RPMI7951 (cell line): ENCODE measurements around the gene SPATS2. TPM values are rescaled to one million over a fixed set of nuclear protein-coding genes. Genes with fewer than 3 reads are reported as not detected.
A peak's percentile ranks its signal among the peaks of the same experiment; 100 is the strongest.
"Not testable (repeated sequence)": the region's sequence is repeated elsewhere in the genome, so short reads cannot be mapped to it uniquely, and the experiment has no call there.

Source experiments
- DNase-seq: peaks from one replicate; pipeline ENCODE4 v3.0.0-alpha.2; 2012; ENCODE audit warnings: low read depth
- total RNA-seq: library from RNA; depleted of rRNA; stranded (reverse); fragments of >200 nt; shearing (Covaris generic); gene quantifications from 2 replicates; pipeline ENCODE4 v1.2.3, GENCODE V29; 2014; rRNA removed

The SPATS2 gene
- 14.8 and 17.7 TPM in 2 replicates for total RNA-seq

DNA sequence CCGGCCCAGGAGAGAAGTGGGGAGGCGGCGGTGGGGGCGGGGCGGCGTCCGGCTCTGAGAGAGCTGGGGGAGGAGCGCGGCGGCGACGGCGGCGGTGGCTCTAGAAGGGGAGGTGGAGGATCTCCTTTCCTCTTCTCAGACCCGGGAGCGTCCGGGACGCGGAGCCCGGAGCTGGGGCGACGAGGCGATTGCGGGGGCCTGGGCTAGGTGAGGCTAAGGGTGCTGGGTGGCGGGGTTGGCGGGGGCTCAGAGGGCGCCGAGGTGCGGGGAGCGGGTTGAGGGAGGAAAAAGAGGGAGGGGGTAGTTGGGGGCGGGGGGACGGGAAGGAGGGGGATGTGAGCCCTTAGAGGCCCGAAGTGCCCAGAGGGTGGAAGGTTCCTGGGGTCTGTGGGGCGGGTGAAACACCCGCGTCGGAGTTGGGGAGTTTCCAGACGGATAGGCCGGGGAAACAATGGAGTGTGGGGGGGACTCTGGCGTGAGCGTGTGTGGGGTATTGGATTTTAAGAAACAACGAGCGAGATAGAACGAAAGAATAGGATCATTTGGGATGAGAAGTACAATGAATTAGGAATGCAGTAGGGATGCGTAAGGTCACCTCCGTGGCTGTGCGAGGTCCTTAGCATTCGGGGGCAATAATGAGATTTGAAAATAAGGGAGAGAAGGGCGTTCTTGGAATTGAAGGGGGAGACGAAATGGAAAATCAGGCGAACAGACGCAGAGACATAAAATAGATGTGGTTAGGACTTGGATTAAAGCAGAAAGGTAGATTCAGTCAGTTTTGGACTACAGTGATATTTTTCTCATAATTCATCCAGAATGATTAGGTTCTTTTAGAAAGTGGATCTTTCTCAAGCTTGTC lies at the start of gene SPATS2:
Gene SPATS2, plus strand, starts transcription at position 82 of the 859 bp plus-strand sequence. CDS start 93,551 bp downstream, outside the sequence.
- DNase-seq = peak; percentile 21

DNA sequence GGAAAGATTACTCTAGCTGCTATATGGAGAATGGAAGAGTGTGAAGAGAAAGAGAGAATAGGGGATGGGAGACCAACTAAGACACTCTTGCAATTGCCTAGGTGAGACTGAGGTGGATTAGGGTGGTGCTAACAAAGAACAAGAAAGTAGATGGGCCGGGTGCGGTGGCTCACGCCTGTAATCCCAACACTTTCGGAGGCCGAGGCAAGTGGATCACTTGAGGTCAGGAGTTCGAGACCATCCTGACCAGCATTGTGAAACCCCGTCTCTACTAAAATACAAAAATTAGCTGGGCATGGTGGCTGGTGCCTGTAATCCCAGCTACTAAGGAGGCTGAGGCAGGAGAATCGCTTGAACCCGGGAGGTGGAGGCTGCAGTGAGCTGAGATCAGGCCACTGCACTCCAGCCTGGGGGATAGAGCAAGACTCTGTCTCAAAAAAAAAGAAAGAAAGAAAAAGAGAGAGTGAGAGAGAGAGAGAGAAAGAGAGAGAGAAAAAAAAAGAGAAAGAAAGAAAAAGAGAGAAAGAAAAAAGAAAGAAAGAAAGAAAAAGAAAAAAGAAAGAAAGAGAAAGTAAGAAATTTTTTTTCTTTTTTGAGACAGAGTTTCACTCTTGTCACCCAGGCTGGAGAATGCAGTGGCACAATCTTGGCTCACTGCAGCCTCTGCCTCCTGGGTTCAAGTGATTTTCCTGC lies 46.7 kb upstream of the SPATS2 start:
- not testable (repeated sequence) for DNase-seq

- DNase-seq = no peak
Measured at GRCh38 chr12:49322367-49322707, 44.9 kb upstream of the SPATS2 start.

DNA sequence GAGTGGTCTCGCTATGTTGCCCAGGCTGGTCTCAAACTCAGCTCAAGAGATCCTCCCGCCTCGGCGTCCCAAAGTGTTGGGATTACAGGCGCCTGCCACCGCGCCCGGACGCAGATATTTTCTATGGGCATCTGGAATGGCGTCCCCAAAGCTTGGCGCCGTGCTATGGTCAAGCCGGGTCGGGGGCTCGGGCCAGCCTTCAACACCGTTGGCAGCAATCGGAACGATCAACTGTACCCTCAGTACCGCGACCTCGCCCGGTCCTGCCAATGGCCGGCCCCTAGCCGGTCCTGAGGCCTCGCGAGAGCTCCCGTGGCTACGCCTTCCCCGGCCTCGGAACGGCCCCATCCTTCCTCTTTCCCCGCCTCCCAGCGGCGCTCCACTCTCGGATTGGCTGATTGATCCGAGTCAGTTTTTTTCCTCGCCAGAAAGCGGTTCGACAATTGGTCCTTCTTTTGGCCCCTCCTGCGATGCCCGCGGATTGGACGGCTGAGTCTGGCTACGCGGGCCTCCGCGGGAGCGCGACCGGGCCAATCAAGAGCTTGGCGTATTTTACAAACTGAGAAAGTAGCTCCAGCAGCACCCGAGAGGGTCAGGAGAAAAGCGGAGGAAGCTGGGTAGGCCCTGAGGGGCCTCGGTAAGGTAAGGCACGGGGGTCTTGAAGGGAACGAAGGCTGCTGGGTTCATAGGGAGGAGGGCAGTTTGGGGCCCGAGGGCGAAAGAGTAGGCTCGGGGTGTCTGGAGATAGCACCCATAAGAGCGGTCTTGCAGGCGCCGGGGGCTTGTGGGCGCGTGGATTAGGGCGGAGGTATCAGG lies 44.3 kb upstream of the SPATS2 start, which contains the start of gene TROAP:
Gene TROAP, plus strand, starts transcription at position 548 of the 816 bp plus-strand sequence. CDS start 354 bp downstream, outside the sequence.
- DNase-seq = peak; percentile 97

DNA sequence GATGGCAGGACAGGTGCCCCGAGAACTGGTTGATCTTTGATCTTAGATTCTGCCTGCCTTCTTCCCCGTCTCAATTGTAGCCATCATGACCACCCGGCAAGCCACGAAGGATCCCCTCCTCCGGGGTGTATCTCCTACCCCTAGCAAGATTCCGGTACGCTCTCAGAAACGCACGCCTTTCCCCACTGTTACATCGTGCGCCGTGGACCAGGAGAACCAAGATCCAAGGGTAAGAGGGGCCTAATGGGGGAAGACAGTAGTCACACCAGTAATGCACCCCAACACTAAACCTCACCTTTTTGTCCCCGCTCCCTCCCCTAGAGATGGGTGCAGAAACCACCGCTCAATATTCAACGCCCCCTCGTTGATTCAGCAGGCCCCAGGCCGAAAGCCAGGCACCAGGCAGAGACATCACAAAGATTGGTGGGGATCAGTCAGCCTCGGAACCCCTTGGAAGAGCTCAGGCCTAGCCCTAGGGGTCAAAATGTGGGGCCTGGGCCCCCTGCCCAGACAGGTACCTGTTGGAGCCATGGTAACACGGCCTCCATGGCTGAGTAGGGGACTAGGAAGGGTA lies 43.7 kb upstream of the SPATS2 start:
- DNase-seq = no peak

DNA sequence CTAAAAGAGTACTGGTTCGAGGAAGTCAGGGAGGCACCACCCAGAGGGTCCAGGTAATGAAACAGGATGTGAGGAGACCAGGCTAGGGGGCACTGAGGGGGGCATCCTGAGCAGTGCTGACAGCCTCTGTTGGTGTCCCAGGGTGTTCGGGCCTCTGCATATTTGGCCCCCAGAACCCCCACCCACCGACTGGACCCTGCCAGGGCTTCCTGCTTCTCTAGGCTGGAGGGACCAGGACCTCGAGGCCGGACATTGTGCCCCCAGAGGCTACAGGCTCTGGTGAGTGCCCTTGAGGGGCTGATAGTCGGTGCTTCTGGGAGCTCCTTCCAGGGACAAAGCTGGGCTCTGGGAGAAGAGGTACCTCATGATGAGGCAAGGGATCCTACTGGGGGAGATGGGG lies 41.7 kb upstream of the SPATS2 start:
- no peak for DNase-seq

DNA sequence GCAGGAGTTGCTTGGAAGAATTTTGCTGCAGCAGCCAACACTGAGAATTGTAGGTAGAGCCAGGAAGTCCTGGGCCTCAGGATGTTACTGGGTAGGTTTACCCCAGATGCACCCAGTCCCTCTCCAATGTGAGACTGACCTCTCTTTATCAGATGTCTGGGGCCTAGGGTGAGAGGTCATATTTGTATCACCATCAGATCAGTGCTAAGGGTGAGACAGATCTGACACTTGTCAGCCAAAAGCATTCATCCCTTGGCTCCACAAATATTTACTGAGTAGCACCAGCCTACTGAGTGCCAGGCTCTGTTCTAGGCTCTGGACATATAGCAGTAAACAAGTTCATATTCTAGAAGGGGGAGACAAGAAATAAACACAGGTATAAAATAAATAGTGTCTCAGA lies 39.9 kb upstream of the SPATS2 start:
- no peak for DNase-seq

- no peak for DNase-seq
Measured at GRCh38 chr12:49327887-49328286, 39.4 kb upstream of the SPATS2 start.

DNA sequence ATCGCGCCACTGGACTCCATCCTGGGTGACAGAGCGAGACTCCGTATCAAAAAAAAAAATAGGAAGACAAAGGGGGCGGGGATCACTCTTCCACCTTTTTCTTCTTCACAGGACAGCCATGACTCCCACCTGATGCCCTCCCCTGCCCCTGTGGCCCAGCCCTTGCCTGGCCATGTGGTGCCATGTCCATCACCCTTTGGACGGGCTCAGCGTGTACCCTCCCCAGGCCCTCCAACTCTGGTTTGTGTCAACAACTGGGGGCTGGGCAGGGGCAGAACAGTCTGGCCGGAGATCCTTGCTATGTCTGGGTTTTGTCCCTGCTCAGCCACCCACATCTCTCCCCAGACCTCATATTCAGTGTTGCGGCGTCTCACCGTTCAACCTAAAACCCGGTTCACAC lies 38.4 kb upstream of the SPATS2 start:
- no peak for DNase-seq

DNA sequence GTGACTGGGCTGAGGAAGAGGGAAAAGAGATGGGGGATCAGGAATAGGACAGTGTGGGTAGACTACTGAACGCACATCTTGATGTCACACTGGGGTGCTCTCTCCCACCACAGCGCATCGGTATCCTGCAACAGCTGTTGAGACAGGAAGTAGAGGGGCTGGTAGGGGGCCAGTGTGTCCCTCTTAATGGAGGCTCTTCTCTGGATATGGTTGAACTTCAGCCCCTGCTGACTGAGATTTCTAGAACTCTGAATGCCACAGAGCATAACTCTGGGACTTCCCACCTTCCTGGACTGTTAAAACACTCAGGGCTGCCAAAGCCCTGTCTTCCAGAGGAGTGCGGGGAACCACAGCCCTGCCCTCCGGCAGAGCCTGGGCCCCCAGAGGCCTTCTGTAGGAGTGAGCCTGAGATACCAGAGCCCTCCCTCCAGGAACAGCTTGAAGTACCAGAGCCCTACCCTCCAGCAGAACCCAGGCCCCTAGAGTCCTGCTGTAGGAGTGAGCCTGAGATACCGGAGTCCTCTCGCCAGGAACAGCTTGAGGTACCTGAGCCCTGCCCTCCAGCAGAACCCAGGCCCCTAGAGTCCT lies 37.1 kb upstream of the SPATS2 start:
- DNase-seq = no peak

- no peak for DNase-seq
Measured at GRCh38 chr12:49330631-49331379, 36.5 kb upstream of the SPATS2 start.

- DNase-seq = peak; percentile 47
Measured at GRCh38 chr12:49331380-49332222, 35.7 kb upstream of the SPATS2 start.

DNA sequence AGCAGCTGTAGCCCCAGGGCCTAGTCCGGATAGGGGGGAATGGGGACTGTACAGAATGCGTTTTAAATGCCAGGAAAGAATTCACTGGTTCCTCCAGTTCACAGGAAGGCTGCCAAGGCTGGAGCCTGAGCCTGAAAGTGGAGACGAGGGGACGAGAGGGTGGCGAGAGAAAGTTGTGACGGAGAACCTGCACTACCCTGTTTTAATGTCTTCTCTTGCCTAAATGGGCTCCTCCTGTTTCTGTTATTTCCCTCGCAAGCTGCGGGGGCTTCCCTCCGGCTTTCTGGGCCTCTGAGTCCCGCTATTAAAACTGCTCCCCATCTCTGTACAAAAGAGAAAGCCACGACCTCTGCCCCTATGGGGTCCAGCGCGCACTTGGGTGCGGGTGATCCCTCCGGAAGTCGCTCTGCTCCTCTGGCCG lies 34.8 kb upstream of the SPATS2 start:
- no peak for DNase-seq

GRCh38 chr12:49332891-49333371 lies 34.3 kb upstream of the SPATS2 start:
- DNase-seq = no peak

- DNase-seq = not testable (repeated sequence)
Measured at GRCh38 chr12:49333778-49334177, 33.5 kb upstream of the SPATS2 start.

- DNase-seq = no peak
Measured at GRCh38 chr12:49334226-49334625, 33.0 kb upstream of the SPATS2 start.

- no peak for DNase-seq
Measured at GRCh38 chr12:49334681-49335080, 32.6 kb upstream of the SPATS2 start.

DNA sequence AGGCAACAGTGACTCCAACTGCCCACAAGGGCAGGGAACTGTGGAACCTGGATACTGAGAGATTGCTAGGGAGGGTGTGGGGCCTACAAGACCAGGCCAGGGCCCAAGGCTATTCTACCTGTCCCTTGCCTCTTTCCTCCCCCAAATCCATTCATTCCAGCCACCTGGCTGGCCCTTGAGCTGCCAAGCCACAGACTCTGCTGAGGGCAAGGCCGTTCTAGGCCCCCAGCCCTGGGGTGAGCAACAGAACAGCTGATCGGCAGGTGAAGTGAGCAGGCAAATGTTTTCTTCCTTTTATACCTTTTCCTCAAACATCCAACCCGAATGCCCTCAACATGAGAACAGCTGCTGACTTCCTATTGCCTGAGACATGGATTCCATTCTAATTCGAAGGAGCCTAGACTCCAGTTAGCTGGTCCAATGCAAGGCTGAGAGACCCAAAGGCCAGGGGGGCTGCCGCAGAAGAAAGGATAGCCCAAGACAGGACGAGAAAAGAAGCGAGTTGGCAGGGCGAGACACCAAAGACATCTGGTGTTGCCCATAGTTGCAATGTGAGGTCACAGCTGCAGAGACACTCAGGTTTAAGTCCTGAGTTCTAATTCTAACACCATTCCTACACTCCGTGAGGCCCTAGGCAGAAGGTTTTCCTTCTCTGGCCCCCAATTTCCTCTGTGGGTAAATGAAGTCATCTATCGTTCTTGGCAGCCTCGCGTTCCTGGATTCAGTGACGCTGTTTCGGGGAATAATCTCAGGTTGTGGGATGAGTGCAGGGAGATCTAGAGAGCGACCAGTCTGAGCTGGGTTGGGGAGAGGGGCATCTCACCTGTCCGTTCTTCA lies 31.9 kb upstream of the SPATS2 start:
- no peak for DNase-seq
